ENCODE data around the gene PRELID1. TPM values are rescaled to one million over a fixed set of nuclear protein-coding genes. Genes with fewer than 3 reads are reported as not detected.
"Not testable (repeated sequence)": the region's sequence is repeated elsewhere in the genome, so short reads cannot be mapped to it uniquely, and the experiment has no call there.

PRELID1 gene
- total RNA-seq, 1 donor from 2014 or later: 81.2 TPM

DNA sequence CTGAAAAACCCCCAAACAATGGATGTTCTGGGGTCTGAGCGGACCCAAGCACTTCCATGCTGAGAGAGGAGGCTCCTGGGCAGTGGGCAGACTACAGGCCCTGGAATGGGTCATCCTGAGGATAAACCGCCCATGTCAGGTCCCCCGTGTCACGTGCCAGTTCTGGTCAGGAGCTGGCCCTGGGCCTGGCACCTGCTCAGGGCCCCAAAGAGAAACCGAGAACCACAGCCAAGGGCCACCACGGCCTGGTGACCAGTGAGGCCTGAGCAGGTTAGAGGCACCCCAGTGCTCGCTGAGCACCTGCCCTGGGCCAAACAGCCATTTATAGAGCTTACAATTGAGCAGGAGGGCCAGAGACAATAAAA lies 32.1 kb downstream of the PRELID1 start:
- no peak overlapping the region for H3K27ac Mint-ChIP-seq
- H3K4me3 Mint-ChIP-seq: no peak overlapping the region
- H3K4me1 Mint-ChIP-seq: no peaks in the 10 kb centered on the region
- no peak for DNase-seq (ENCODE audit: low spot score in 2 of 2, unreplicated experiment in 2 of 2)
- no peaks in the 10 kb centered on the region for H3K27me3 Mint-ChIP-seq (ENCODE audit: low read depth)
- peaks cover 28% of the 10 kb centered on the region for H3K36me3 Mint-ChIP-seq
- TF ChIP-seq, protein P1, sequence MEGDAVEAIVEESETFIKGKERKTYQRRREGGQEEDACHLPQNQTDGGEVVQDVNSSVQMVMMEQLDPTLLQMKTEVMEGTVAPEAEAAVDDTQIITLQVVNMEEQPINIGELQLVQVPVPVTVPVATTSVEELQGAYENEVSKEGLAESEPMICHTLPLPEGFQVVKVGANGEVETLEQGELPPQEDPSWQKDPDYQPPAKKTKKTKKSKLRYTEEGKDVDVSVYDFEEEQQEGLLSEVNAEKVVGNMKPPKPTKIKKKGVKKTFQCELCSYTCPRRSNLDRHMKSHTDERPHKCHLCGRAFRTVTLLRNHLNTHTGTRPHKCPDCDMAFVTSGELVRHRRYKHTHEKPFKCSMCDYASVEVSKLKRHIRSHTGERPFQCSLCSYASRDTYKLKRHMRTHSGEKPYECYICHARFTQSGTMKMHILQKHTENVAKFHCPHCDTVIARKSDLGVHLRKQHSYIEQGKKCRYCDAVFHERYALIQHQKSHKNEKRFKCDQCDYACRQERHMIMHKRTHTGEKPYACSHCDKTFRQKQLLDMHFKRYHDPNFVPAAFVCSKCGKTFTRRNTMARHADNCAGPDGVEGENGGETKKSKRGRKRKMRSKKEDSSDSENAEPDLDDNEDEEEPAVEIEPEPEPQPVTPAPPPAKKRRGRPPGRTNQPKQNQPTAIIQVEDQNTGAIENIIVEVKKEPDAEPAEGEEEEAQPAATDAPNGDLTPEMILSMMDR (IDR thresholded peaks at IDR 0.05; ENCODE audit: unreplicated experiment): no peak
- no peaks in the 10 kb centered on the region for H3K9me3 Mint-ChIP-seq

DNA sequence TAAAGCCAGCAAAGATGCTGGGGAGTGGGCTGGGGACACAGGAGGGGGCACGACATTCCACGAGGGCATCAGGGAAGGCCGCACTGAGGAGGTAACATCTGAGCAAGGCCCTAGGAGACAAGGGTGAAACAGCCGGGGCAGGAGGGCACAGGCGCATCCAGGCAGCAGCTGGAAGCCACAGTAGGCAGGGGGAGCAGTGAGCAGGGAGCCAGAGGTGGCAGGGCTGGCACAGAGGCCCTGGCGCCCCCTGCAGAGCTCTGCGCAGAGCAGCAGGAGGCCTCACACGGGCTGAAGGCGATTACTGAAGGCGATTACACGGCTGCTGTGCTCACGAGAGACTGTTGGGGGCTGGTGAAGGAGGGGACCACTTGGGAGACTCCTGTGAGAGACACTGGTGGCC lies 32.5 kb downstream of the PRELID1 start:
- TF ChIP-seq, protein P1 (IDR thresholded peaks at IDR 0.05; ENCODE audit: unreplicated experiment): no peak
- Mint-ChIP-seq H3K4me3 (no peak overlapping the region), H3K27ac (no peak overlapping the region), H3K36me3 (peaks cover 25% of the 10 kb centered on the region), H3K4me1 (no peaks in the 10 kb centered on the region), H3K9me3 (no peaks in the 10 kb centered on the region), H3K27me3 (ENCODE audit: low read depth) (no peaks in the 10 kb centered on the region)
- no peak for DNase-seq (ENCODE audit: low spot score in 2 of 2, unreplicated experiment in 2 of 2)

DNA sequence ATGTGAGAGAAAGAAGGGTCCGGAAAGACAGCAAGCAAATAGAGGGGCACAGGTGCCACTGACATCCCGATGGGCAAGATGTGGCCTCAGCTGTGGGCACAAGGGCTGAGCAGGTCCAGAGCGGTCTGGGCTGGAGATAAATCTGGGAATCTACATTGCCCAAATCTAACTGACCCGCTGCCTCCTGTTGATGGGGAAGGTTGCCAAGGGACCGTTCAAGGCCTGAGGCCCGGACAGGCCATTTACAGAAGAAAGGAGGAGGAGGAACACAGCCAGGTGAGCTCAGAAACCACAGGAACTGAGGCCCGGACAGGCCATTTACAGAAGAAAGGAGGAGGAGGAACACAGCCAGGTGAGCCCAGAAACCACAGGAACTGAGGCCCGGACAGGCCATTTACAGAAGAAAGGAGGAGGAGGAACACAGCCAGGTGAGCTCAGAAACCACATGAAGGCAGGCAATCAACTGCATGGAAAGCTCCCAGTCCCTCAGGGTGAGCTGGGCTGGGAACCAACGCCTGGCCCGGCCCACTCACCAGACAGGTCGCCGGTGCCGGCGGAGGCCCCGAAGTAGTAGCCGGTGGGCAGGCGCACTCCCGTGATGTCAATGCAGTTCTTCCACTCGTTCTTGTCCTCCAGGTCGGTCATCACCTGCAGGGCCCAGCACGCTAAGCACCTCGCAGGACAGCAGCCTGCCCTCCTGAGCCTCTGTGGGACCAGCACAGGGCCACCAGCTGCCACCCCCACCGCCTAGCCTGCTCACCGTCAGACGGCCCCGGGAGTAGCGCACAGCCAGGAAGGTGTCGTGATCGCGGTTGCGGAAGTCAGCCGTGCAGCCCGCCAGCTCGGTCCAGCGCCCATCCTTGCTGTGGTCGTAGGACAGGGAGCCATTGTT lies 33.2 kb downstream of the PRELID1 start:
- Mint-ChIP-seq H3K27me3 (ENCODE audit: low read depth) (no peaks in the 10 kb centered on the region), H3K36me3 (peaks cover 30% of the 10 kb centered on the region), H3K27ac (no peak overlapping the region), H3K9me3 (no peaks in the 10 kb centered on the region), H3K4me1 (no peaks in the 10 kb centered on the region), H3K4me3 (no peak overlapping the region)
- TF ChIP-seq, protein P1 (IDR thresholded peaks at IDR 0.05; ENCODE audit: unreplicated experiment): no peak
- DNase-seq (ENCODE audit: low spot score in 2 of 2, unreplicated experiment in 2 of 2): no peak

DNA sequence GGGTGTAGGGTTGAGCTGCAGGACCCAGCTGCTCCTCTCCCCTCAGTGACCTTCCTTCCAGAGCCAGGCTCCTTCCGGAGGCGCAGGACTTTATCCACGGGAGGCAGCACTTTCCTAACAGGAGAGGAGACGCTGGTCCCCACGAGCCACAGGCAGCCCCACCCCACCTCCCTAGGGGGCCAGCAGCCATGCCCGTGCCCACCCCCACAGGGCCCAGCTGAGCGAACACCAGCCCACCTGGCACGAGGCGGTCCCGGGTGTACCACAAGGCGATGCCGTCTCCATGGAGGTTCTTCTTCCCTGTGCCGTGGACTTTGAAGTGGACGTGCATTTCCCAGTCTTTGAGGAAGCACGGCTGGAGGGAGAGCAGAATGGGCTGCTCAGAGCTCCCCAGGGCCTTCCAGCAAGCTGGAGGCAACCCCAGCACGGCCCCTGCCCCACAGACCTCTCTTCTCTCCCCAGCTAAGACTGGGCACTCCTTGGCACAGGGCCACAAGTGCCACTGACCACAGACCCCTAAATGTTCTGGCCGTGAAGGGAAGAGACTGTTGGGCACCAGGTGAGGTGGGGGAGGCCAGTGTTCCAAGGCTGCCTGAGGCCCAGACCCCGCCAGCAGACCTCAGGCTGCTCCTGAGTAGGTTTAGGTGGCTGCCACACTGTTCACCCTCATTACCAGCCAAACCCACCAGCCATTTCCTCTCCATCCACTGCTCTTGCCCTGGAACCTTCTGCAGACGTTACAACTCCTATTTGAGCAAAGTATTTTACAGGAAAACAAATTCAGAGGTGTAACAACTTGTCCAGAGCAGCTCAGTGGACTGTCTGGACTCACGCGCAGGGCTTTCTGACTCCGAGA lies 34.9 kb downstream of the PRELID1 start:
- no peaks in the 10 kb centered on the region for H3K27me3 Mint-ChIP-seq (ENCODE audit: low read depth)
- H3K27ac Mint-ChIP-seq: no peak overlapping the region
- H3K9me3 Mint-ChIP-seq: no peaks in the 10 kb centered on the region
- TF ChIP-seq, protein P1 (IDR thresholded peaks at IDR 0.05; ENCODE audit: unreplicated experiment): no peak
- no peak overlapping the region for H3K4me3 Mint-ChIP-seq
- peaks cover 31% of the 10 kb centered on the region for H3K36me3 Mint-ChIP-seq
- no peaks in the 10 kb centered on the region for H3K4me1 Mint-ChIP-seq
- DNase-seq (ENCODE audit: low spot score in 2 of 2, unreplicated experiment in 2 of 2): no peak

DNA sequence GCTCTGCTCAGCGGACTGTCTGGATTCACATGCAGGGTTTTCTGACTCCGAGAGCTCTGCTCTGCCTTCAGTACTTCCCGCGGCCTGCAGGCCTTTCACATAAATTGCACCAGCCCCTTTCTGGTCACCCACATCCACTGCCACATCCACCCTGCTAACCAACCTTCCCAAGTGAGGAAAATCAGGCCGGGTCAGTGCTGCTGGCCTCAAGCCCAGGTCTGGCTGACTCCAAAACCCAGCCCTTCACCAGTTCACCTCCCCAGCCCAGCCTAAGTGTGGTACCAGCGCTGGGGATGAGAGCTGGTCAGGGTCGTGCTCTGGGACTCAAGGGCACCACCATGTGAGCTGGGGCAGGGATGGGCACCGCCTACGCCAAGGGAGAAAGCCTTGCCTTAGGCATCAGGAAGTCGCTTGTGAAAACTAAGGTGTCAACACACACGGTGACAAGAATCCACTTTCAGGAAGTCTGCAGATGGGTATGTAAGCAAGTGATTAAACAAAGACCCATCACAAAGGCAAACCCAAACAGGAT lies 35.6 kb downstream of the PRELID1 start:
- H3K27me3 Mint-ChIP-seq (ENCODE audit: low read depth): no peaks in the 10 kb centered on the region
- H3K4me3 Mint-ChIP-seq: no peak overlapping the region
- no peaks in the 10 kb centered on the region for H3K9me3 Mint-ChIP-seq
- no peak for DNase-seq (ENCODE audit: low spot score in 2 of 2, unreplicated experiment in 2 of 2)
- H3K27ac Mint-ChIP-seq: no peak overlapping the region
- no peaks in the 10 kb centered on the region for H3K4me1 Mint-ChIP-seq
- peaks cover 27% of the 10 kb centered on the region for H3K36me3 Mint-ChIP-seq
- TF ChIP-seq, protein P1 (IDR thresholded peaks at IDR 0.05; ENCODE audit: unreplicated experiment): no peak

DNA sequence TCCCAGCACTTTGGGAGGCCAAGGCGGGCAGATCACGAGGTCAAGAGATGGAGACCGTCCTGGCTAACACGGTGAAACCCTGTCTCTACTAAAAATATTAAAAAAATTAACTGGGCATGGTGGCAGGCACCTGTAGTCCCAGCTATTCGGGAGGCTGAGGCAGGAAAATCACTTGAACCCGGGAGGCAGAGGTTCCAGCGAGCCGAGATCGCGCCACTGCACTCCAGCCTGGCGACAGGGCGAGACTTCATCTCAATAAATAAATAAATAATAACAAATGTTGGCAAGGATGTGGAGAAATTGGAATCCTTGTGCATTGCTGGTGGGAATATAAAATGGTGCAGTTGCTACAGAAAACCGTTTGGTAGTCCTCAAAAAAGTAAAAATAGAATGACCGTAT lies 39.4 kb downstream of the PRELID1 start:
- H3K4me1 Mint-ChIP-seq; H3K9me3 Mint-ChIP-seq; H3K27ac Mint-ChIP-seq; H3K4me3 Mint-ChIP-seq; DNase-seq (ENCODE audit: low spot score in 2 of 2, unreplicated experiment in 2 of 2); H3K27me3 Mint-ChIP-seq (ENCODE audit: low read depth): not testable (repeated sequence)
- H3K36me3 Mint-ChIP-seq: peaks cover 22% of the 10 kb centered on the region
